HG02571 (cell line): Measurements from ENCODE around the gene RAPGEF2.
"Not testable (repeated sequence)": the region's sequence is repeated elsewhere in the genome, so short reads cannot be mapped to it uniquely, and the experiment has no call there.

Source experiments
- ATAC-seq: cut with Tn5 transposase; IDR thresholded peaks from one replicate; pipeline ENCODE4 v1.9.1; 2021; ENCODE audit warnings: mild to moderate bottlenecking, moderate library complexity; ENCODE audit not compliant: unreplicated experiment

The RAPGEF2 gene

DNA sequence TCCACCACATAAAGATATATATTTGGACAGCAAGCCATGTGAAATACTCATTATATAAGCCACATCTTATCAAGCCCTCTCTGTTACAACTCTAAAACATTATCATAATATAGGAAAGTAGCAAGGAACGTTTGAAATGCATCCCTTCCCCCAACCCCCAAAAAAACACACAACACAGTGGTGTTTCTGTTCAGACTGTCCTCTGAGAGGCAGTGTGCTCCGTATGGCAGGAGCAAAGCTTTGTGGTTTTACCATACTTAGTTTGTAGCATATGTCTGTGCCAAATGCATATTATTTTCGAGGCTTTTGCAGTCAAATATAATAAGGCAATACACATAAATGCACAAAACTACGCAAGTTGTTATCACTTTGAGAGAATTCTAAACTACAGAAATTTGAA is 194.2 kb downstream of the RAPGEF2 start:
- no peak for ATAC-seq

- no peak for ATAC-seq
These were observed 195.6 kb downstream of the RAPGEF2 start for GRCh38 chr4:159298502-159298901.

GRCh38 chr4:159303435-159303834 is 200.6 kb downstream of the RAPGEF2 start:
- no peak for ATAC-seq

DNA sequence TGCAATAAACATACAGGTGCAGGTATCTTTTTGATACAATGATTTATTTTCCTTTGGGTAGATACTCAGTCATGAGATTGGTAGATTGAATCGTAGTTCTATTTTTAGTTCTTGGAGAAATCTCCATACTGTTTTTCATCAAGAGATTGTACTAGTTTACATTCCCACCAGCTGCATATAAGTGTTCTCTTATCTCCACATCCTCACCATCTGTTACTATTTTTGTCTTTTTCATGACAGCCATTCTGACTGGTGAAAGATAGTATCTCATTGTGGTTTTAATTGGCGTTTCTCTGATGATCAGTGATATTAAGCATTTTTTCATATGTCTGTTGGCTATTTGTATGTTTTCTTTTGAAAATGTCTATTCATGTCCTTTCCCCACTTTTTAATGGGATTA is 202.2 kb downstream of the RAPGEF2 start:
- ATAC-seq: no peak

GRCh38 chr4:159307929-159308328 is 205.1 kb downstream of the RAPGEF2 start:
- ATAC-seq: no peak

GRCh38 chr4:159308566-159309340 is 205.9 kb downstream of the RAPGEF2 start:
- ATAC-seq: no peak

DNA sequence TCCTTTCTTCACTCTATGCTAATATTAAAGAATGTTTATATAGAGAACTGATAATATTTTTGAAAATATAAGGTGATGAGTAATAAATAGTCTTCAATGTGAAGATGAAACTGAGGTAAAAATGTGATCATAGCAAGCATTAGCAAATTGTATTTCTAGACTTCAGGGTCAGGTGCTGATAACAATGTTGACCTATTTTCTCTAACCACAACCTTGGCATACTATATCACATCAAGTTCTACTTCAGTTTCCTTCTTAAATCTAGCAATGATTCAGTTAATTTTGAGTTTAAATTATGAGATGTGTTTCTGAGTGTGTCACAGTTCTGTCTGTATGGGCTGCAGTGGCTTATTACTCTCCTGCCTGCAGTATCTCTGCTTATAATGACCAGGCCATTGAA is 209.4 kb downstream of the RAPGEF2 start:
- no peak for ATAC-seq

- not testable (repeated sequence) for ATAC-seq
These were observed 213.0 kb downstream of the RAPGEF2 start for GRCh38 chr4:159315879-159316278.

DNA sequence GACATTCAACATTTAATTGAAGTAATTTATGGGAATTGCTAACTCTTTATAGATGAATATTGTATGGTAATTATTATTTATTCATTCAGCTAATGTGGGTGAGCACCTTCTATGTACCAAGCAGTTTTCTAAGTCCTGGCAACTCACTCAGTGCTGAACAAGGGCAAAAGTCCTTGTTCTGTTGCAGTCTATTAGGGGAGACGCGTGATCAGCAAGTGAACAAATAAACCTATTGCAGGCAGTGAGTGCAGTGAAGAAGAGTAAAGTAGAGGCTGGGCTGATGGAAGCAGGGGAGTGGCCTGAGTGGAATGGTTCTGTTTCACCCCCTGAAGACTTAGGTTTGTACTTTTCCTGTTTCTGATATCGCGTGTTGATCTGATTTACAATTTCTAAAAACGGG is 214.3 kb downstream of the RAPGEF2 start:
- ATAC-seq: no peak

GRCh38 chr4:159319027-159319426 is 216.1 kb downstream of the RAPGEF2 start:
- no peak for ATAC-seq

- ATAC-seq: no peak
These were observed 223.6 kb downstream of the RAPGEF2 start for GRCh38 chr4:159326480-159326879.

- no peak for ATAC-seq
These were observed 225.9 kb downstream of the RAPGEF2 start for GRCh38 chr4:159328766-159329165.

- ATAC-seq: no peak
These were observed 231.6 kb downstream of the RAPGEF2 start for GRCh38 chr4:159334461-159334860.

DNA sequence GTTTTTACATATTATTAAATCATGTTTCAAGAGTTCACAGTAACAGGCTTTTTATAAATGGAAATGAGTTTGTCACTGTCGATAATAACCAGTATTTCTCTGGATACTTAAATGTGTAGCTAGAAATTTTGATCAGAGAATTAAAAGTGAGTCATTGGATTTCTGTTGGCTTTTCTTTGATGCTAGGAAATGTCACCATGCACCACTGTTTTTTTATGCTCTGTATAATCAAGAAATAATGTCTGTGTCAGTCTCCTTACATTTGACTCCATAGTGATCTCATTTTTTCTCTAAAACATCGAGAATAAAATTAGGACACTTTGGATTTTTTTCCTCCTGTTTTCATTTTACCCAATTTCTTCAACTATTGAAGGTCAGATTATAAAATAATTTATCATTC is 234.2 kb downstream of the RAPGEF2 start:
- no peak for ATAC-seq

GRCh38 chr4:159341522-159341921 is 238.6 kb downstream of the RAPGEF2 start:
- ATAC-seq: no peak

DNA sequence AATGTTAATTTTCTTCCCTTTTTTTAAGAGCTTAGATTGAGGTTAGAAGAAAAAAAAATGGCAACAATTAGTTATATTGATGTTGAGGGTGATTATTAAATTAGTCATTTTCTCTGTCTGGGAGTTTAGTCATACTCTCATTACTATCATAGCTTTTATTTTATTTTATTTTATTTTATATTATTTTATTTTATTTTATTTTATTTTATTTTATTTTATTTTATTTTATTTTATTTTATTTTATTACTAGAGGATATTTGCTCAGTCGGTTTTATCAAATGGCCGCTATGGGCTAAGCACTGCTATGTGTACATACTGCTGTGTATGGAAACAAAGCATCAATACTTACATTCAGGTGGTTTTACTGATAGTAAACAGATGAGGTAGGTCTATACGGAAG is 239.5 kb downstream of the RAPGEF2 start:
- no peak for ATAC-seq

- ATAC-seq: no peak
These were observed 240.2 kb downstream of the RAPGEF2 start for GRCh38 chr4:159343116-159343515.

GRCh38 chr4:159344877-159345276 is 242.0 kb downstream of the RAPGEF2 start:
- no peak for ATAC-seq

GRCh38 chr4:159346681-159347080 is 243.8 kb downstream of the RAPGEF2 start:
- ATAC-seq: no peak

GRCh38 chr4:159347813-159348212 is 244.9 kb downstream of the RAPGEF2 start:
- no peak for ATAC-seq

GRCh38 chr4:159349332-159349731 is 246.5 kb downstream of the RAPGEF2 start:
- ATAC-seq: no peak

DNA sequence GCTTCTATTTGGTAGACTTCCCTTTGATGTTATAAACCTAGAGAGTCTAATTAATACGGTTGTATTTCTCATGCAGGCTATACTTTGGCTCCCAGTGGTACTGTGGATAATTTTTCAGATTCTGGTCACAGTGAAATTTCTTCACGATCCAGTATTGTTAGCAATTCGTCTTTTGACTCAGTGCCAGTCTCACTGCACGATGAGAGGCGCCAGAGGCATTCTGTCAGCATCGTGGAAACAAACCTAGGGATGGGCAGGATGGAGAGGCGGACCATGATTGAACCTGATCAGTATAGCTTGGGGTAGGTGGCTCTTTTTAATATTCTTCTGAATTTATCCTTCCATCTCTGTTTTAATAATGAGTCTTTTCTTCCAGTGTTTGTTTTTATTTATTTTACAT is 249.7 kb downstream of the RAPGEF2 start:
- ATAC-seq: no peak
